Natural killer cell (primary cell): ENCODE data around the gene TPTE2. TPM values are rescaled to one million over a fixed set of nuclear protein-coding genes. Genes with fewer than 3 reads are reported as not detected.
"Not testable (repeated sequence)": the region's sequence is repeated elsewhere in the genome, so short reads cannot be mapped to it uniquely, and the experiment has no call there.

Experiments used
- ATAC-seq, 3 donors: fragments of 150-1000 bp in 2 of 3; fragments of 200-7000 bp in 1 of 3; cut with Tn5 transposase; 1 replicate in 1 of 3; 2 replicates in 2 of 3; pipeline ENCODE4 v1.10.0; 2021; ENCODE audit warnings: mild to moderate bottlenecking in 2 of 3, moderate library complexity in 2 of 3
- DNase-seq, 2 donors: peaks; one replicate each; pipeline versions ENCODE4 v3.0.0 to v3.0.0-alpha.2; 2013 to 2021; ENCODE audit warnings: mixed read lengths in 1 of 2
- H3K27ac ChIP-seq: one replicate; pipeline ENCODE4 v1.5.1; 2013; ENCODE audit warnings: mild to moderate bottlenecking, low read length
- H3K27me3 ChIP-seq: one replicate; pipeline ENCODE4 v1.6.1; 2013; ENCODE audit warnings: low read length; ENCODE audit not compliant: control insufficient read depth, insufficient read depth
- H3K36me3 ChIP-seq: one replicate; pipeline ENCODE4 v1.6.1; 2013; ENCODE audit warnings: low read length; ENCODE audit not compliant: control insufficient read depth, insufficient read depth
- H3K4me1 ChIP-seq: one replicate; pipeline ENCODE4 v1.6.1; 2013; ENCODE audit warnings: low read length; ENCODE audit not compliant: control insufficient read depth, insufficient read depth
- H3K4me3 ChIP-seq: one replicate; pipeline ENCODE4 v1.5.1; 2013; ENCODE audit warnings: low read length
- H3K9me3 ChIP-seq: one replicate; pipeline ENCODE4 v1.6.1; 2013; ENCODE audit warnings: low read length; ENCODE audit not compliant: control insufficient read depth, insufficient read depth
- H3K27ac Mint-ChIP-seq, 2 donors: one replicate each; pipeline ENCODE4 v1.8.0; 2022; ENCODE audit warnings: mild to moderate bottlenecking in 2 of 2, mixed read lengths in 2 of 2, moderate library complexity in 1 of 2
- H3K27me3 Mint-ChIP-seq, 2 donors: one replicate each; pipeline ENCODE4 v1.8.0; 2022; ENCODE audit warnings: low read depth in 2 of 2, mixed read lengths in 2 of 2
- H3K36me3 Mint-ChIP-seq: one replicate; pipeline ENCODE4 v1.8.0; 2022; ENCODE audit warnings: mixed read lengths
- H3K4me1 Mint-ChIP-seq, 2 donors: one replicate each; pipeline ENCODE4 v1.8.0; 2022; ENCODE audit warnings: mixed read lengths in 2 of 2
- H3K4me3 Mint-ChIP-seq: one replicate; pipeline ENCODE4 v1.8.0; 2022; ENCODE audit warnings: mild to moderate bottlenecking, moderate library complexity, mixed read lengths
- H3K9me3 Mint-ChIP-seq, 2 donors: one replicate each; pipeline ENCODE4 v1.8.0; 2022; ENCODE audit warnings: mixed read lengths in 2 of 2
- CTCF ChIP-seq: fragments of 200-600 bp; IDR thresholded peaks from one replicate; pipeline ENCODE4 v1.8.0; 2022; ENCODE audit warnings: antibody characterized with exemption
- WGBS: methylation state at CpG from one replicate; pipeline ENCODE4 v1.1.7; 2013; ENCODE audit warnings: missing lambda C conversion rate; ENCODE audit not compliant: insufficient coverage; 5-methylcytosine and 5-hydroxymethylcytosine counted together
- intact Hi-C: fragments of 100-400 bp; cut with micrococcal nuclease; formaldehyde crosslinking; loops from one replicate; pipeline ENCODE4 v1.14.2; 2022
- total RNA-seq, 4 donors: library from RNA; stranded (reverse); fragments of 120-200 nt in 1 of 4; gene quantifications; one replicate each; pipeline versions ENCODE4 v1.2.3 to v1.2.4, GENCODE V29; 2013 to 2022

TPTE2 gene
- total RNA-seq, 3 donors from 2014 or later (not counting 1 experiment from before 2014, with no cell fraction given) = 0.41 TPM; not detected in 2

GRCh38 chr13:19382746-19383511 lies 178.4 kb downstream of the TPTE2 start:
- H3K27ac ChIP-seq, H3K27me3 ChIP-seq, H3K4me1 ChIP-seq, H3K9me3 ChIP-seq, H3K27ac Mint-ChIP-seq, H3K36me3 Mint-ChIP-seq, ATAC-seq, H3K4me1 Mint-ChIP-seq, intact Hi-C loops, DNase-seq, H3K36me3 ChIP-seq, H3K9me3 Mint-ChIP-seq, H3K4me3 ChIP-seq, H3K4me3 Mint-ChIP-seq, H3K27me3 Mint-ChIP-seq: not testable (repeated sequence)
- WGBS = 76% methylated on average over 31 of the region's 32 CpGs

- 68% methylated on average over 30 of the region's 30 CpGs for WGBS
These were observed 179.2 kb downstream of the TPTE2 start for GRCh38 chr13:19382111-19382510.

More at GRCh38 chr13:19382111-19382510, 179.2 kb downstream of the TPTE2 start:
- no peak overlapping the region for H3K4me3 ChIP-seq
- no peaks in the 10 kb centered on the region for H3K9me3 ChIP-seq
- no peaks in the 10 kb centered on the region for H3K27me3 ChIP-seq
- Mint-ChIP-seq H3K9me3 (no peaks in the 10 kb centered on the region), H3K27ac (no peak overlapping the region), H3K27me3 (no peaks in the 10 kb centered on the region), H3K36me3 (no peaks in the 10 kb centered on the region), H3K4me1 (no peaks in the 10 kb centered on the region), H3K4me3 (no peak overlapping the region)
- no peak for TF ChIP-seq CTCF
- no peak for ATAC-seq
- H3K27ac ChIP-seq = no peak overlapping the region
- intact Hi-C loops = no loop called here
- DNase-seq = no peak
- no peaks in the 10 kb centered on the region for H3K36me3 ChIP-seq
- H3K4me1 ChIP-seq = no peaks in the 10 kb centered on the region

Other genes starting within 250 kb of the TPTE2 start
- 10 to 100 TPM; 54.2 to 64.7 (median 59.8) TPM for gene MPHOSPH8, start 72.1 kb upstream of the TPTE2 start, total RNA-seq
- gene PSPC1, start 221.4 kb upstream of the TPTE2 start, total RNA-seq = 100 to 1,000 TPM in 2 of 3 donors, 10 to 100 TPM in 1; 94.1 to 110 (median 107) TPM